Fibroblast of skin of left quadriceps (primary cell): Measurements from ENCODE around the gene SLC4A2.
"Not testable (repeated sequence)": the region's sequence is repeated elsewhere in the genome, so short reads cannot be mapped to it uniquely, and the experiment has no call there.

ENCODE experiments used
- DNase-seq, 2 experiments: peaks; one replicate each; pipeline ENCODE4 v3.0.0-alpha.2; 2013; ENCODE audit warnings: low read depth in 2 of 2

The SLC4A2 gene

GRCh38 chr7:151025924-151026671, 33.3 kb upstream of the SLC4A2 start:
- DNase-seq = no peak

DNA sequence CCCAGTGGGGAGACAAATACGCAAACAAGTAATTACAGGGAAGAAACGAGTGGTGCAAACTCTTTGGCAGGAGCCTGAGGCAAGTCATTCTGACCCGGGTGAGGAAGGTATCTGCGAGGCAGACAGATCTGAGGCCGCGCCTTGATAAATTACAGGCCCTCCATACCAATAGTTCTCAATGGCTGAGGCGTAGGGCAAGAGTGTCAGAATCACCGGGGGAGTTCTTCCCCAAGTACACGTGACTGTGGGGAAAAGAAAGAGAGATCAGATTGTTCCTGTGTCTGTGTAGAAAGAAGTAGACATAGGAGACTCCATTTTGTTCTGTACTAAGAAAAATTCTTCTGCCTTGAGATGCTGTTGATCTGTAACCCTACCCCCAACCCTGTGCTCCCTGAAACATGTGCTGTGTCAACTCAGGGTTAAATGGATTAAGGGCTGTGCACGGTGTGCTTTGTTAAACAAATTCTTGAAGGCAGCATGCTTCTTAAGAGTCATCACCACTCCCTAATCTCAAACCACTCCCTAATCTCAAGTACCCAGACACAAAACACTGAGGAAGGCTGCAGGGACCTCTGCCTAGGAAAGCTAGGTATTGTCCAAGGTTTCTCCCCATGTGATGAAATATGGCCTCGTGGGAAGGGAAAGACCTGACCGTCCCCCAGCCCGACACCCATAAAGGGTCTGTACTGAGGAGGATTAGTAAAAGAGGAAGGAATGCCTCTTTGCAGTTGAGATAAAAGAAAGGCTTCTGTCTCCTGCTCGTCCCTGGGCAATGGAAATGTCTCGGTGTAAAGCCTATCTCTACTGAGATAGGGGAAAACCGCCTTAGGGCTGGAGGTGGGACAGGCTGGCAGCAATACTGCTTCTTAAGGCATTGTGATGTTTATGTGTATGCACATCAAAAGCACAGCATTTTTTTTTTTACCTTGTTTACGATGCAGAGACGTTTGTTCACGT, 32.3 kb upstream of the SLC4A2 start:
- not testable (repeated sequence) for DNase-seq

DNA sequence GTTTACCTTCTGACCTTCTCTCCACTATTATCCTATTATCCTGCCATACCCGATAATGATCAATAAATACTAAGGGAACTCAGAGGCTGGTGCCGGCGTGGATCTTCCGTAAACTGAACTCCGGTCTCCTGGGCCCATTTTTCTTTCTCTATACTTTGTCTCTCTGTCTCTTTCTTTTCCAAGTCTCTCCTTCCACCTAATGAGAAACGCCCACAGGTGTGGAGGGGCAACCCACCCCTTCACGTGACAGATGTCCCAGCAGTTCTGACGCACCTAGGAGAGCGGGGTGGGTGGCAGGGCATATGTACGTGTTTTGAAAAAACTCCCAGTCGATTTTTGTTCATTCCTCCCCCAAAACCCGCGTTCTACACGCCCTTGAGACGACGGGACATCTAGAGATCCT, 31.7 kb upstream of the SLC4A2 start:
- DNase-seq = not testable (repeated sequence)

DNA sequence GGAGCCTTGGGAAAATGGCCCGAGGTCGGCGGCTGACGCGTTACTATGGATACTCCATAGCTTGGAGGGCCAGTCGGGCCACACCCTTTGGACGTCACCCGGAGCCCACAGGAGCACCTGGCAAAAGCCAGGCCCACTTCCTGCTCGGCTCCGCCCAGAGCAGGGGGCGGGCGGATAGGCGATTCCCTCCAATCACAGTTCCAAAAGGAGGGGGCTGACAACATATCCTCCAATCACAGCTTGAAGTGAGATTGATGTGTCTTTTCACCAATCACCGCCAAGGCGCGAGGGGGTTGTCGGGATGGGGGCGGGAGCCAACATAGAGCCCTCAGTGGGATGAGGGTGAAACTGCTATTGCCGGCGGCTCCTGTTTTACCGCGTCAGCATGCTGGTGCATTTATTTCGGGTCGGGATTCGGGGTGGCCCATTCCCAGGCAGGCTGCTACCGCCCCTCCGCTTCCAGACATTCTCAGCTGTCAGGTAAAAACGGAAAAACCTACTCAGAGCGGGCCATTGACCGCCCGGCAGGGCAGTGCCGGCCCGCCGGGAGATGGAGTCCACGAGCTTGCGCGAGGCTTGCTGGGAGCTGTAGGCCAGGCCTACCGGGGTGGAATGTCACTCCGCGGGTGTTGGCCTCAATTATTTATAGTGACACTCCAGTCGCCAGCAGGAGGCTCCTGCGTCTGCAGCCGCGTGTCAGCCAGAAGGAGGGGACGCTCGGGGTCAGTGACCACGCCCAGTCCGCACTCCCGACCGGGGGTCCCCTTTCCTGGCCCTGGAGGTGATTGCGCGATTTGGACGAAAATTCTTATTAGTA, 31.1 kb upstream of the SLC4A2 start, which contains the start of gene ABCB8:
ABCB8 (plus strand) TSS at position 320 of the 817 bp plus-strand sequence; CDS start at position 386, 66 bp downstream.
- DNase-seq = peak; percentile 98

DNA sequence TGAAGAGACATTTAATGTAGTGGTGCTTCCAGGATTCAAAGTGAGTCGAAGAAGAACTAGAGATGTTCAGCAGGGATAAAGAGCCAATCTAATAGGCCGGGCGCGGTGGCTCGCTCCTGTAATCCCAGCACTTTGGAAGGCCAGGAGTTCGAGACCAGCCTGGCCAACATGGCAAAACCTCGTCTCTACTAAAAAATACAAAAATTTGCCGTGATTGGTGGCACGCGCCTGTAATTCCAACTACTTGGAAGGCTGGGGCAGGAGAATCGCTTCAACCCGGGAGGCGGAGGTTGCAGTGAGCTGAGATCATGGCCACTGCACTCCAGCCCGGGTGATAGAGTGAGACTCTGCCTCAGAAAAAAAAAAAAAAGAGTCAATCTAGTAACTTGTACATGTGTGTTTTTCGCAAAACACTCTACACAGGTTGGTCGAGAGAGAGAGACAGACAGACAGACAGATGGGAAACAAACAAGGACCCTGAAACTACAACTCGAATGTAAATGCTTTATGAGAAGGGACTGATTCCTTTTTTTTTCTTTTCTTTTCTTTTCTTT, 30.4 kb upstream of the SLC4A2 start:
- no peak for DNase-seq

DNA sequence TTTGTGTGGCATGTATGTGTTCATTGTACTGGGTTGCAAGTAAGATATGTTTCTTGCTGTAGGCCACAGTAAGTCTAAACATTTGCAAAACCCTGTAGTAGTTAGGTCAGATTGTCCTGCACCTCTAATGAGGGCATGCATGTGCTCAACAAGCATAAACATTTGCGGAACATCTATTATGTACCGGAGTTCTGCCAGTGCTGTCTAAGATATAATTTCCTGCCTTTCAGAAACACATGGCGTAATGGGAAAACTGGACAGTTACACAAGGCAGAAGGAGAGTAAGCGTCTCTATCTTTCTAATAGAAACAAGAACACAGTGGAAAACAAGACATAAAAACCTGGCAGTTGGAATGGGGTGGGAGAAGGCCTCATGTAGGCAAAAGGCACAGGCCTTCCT, 28.4 kb upstream of the SLC4A2 start:
- no peak for DNase-seq

DNA sequence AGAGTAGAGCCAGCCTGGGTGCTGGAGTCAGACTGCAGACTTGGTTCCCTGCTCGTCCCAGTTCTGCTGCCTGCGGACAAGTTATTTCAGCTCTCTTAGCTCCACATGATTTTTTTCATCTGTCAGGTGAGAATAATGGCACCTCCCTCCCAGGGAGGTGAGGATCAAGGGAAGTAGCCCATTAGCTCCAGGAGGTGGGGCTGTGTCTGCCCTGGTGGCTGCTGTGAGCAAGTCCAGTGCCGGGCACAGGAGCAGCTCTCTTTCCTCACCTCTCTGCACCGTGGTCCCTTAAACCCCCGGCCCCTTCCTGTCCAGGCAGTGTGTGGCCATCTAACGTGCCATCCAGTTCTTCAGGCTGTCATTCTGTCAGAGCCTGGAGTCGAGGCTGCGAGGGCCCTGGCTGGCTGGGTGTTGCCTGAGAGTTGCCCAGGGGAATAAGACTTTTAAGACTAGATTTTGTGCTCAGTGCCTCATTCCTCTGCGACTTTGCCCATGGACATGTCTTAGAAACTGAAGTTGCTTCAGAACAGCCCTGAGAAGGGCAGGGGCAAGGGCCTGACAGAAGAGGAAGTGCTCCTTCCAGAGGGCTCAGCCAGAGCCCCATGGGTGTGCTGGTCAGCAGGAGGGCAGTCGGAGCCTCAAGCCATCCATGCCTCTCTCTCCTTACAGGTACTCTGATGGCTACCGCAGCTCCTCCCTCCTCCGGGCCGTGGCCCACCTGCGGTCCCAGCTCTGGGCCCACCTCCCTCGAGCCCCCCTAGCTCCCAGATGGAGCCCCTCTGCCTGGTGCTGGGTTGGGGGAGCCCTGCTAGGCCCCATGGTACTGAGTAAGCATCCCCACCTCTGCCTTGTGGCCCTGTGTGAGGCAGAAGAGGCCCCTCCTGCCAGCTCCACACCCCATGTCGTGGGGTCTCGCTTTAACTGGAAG, 26.2 kb upstream of the SLC4A2 start:
- DNase-seq = no peak

DNA sequence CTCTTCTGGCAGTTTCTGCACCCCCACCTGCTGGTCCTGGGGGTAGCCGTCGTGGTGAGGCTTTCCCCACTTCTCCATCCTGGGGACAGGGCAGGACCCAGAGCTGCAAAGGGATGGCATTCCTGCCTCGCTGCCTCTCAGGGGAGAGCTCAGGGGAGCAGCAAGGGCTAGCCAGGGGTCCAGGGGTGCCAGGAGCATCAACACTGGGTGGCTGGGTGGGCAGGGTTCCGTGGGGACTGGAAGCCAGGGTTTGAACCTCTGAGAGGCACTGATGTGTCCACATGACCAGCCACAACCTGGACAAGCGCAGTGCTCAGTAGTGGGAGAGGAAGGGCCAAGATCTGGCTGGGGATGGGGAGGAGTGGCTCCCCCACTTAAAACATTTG, 25.5 kb upstream of the SLC4A2 start:
- DNase-seq = no peak

DNA sequence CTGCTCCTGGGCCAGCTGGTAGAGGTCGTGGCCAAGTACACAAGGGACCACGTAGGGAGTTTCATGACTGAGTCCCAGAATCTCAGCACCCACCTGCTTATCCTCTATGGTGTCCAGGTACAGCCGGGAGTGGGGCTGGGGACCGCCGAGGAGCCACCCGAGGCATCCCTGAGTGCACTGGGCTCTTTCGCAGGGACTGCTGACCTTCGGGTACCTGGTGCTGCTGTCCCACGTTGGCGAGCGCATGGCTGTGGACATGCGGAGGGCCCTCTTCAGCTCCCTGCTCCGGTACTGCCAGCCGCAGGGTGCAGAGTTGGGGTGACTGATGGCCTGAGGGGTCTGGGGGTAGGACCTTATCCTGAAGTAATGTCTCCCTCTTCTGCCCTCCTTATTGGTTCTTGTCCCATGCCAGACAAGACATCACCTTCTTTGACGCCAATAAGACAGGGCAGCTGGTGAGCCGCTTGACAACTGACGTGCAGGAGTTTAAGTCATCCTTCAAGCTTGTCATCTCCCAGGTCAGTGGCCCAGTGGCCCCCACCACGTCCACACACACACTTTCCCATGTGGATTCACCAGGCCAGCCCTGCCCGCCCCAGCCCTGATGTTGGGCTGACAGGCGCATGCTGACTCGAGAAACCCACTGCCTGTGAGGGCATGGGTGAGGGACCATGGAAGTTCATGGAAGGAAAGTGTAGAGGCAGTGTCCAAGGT, 24.9 kb upstream of the SLC4A2 start:
- DNase-seq = no peak

DNA sequence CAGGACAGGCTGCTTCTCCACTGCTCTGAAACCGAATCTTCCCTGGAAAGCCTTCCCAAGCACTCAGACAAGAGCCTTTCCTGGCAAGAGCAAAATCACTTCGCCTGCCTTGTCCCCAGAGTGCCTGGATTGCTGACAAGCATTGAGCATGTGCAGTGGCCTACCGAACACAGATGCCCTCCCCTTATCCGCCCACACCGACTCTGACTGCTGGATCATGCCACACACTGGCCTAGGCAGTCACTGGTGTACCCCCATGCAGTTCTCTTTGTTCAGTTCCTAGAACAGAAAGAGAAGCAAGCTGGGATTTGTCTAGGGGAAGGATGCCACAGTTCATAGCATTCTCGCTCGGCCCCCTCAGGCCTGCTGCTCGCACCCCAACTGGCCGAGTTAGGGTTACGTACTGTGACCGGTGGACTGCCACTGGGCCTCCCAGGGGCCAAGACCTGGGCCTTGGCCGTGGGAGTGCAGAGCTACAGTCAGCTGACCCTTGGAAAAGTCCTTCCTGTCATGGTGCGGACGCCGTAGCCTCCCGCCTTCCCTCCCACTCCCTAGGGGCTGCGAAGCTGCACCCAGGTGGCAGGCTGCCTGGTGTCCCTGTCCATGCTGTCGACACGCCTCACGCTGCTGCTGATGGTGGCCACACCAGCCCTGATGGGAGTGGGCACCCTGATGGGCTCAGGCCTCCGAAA, 24.2 kb upstream of the SLC4A2 start:
- no peak for DNase-seq

GRCh38 chr7:151035902-151036301, 23.5 kb upstream of the SLC4A2 start:
- no peak for DNase-seq

DNA sequence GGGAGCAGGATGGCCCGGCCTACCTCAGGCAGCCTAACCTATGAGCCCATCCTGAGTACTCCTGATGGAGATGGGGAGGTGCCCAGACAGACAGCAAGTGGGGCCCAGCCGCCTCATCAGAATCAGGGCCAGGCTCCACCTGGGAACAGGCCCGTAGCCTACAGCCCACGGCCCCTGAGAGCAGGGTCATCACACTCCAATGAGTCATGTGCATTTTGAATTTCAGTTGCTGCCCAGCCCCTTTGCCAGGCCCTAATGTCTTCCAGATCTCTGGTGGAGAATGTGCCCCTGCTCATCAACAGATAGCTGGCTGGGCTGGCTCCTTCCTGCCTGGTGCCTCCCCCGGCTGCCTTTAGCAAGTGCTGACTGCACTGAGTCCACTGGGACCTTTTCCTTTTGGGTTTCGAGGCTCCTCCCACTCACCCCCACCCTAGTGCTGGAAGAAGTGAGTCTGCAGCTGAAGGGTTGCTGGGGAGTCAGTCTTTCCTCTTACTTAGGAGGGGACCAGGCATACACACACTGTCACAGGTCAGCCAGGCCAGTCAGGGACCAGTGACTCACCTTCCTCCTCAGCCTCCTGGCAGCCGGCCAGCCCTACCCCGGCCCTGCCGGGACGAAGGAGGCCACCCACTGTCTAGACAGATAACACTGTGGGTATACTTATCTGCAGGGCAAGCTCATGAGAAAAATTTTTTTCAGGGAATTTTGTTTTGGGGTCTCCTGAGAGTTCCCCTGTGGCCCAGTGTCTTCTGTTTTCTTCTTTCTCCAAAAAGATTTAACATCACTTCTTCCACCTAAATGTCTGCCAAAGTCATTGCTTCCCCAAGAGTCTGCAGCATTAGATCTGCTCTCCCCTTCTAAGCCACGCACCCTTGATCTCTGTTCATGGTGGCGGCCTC, 20.2 kb upstream of the SLC4A2 start:
- DNase-seq = peak in 1 of 2 experiments; percentile 44

- DNase-seq = no peak
These were observed 19.4 kb upstream of the SLC4A2 start for GRCh38 chr7:151039850-151040548.

DNA sequence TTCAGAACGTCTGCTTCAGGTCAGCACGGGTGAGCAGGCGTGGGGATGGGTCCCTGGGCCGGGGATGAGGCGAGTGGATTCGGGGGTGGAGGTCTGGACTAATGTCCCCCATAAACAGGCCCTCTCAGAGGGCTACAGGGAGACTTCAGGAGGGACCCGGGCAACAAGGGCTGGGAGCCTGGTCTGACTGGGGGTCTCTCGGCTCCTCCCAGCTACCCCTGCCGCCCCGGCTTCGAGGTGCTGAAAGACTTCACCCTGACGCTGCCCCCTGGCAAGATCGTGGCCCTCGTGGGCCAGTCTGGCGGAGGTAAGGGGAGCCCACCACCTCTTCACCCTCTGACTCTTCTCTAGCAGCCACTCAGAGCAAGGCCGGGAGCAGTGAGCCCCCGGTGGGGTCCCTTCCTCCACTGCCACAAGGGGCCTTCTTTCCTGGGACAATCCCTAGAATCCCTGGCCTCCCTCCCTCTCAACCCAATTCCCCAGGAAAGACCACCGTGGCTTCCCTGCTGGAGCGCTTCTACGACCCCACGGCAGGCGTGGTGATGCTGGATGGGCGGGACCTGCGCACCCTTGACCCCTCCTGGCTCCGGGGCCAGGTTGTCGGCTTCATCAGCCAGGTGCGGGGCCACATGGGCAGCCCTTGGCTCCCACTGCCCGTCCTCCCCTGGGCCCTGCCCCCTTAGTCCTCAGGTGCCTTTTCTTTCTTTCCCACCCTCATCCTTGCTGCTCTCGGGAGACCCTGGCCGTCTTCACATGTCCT, 18.6 kb upstream of the SLC4A2 start:
- DNase-seq = no peak

DNA sequence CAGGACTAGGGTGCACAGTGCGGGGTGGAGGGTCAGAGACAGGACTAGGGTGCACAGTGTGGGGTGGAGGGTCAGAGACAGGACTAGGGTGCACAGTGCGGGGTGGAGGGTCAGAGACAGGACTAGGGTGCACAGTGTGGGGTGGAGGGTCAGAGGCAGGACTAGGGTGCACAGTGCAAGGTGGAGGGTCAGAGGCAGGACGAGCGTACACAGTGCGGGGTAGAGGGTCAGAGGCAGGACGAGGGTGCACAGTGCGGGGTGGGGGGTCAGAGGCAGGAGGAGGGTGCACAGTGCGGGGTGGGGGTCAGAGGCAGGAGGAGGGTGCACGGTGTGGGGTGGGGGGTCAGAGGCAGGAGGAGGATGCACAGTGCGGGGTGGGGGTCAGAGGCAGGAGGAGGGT, 15.9 kb upstream of the SLC4A2 start:
- not testable (repeated sequence) for DNase-seq

GRCh38 chr7:151043959-151044358, 15.4 kb upstream of the SLC4A2 start:
- no peak for DNase-seq

- DNase-seq = no peak
These were observed 14.1 kb upstream of the SLC4A2 start for GRCh38 chr7:151045262-151045661.
